Suprapubic skin (tissue), 4 donors: Measurements from ENCODE around the gene CEP112.

Source experiments
- CTCF ChIP-seq, 2 donors: fragments of 200-600 bp in 1 of 2; fragments of 450-650 bp in 1 of 2; sonication (generic) in 1 of 2; IDR thresholded peaks; one replicate each; pipeline ENCODE4 v1.5.1; 2016 to 2019; ENCODE audit warnings: antibody characterized with exemption in 2 of 2, mild to moderate bottlenecking in 1 of 2, moderate library complexity in 1 of 2
- EP300 ChIP-seq: sonication (generic); formaldehyde crosslinking; IDR thresholded peaks from one replicate; pipeline ENCODE4 v1.6.1; 2017; ENCODE audit warnings: antibody characterized with exemption
- POLR2AphosphoS5 ChIP-seq, 3 donors: sonication (generic); formaldehyde crosslinking; IDR thresholded peaks; one replicate each; pipeline ENCODE4 v1.6.1; 2017; ENCODE audit warnings: antibody characterized with exemption in 3 of 3

DNA sequence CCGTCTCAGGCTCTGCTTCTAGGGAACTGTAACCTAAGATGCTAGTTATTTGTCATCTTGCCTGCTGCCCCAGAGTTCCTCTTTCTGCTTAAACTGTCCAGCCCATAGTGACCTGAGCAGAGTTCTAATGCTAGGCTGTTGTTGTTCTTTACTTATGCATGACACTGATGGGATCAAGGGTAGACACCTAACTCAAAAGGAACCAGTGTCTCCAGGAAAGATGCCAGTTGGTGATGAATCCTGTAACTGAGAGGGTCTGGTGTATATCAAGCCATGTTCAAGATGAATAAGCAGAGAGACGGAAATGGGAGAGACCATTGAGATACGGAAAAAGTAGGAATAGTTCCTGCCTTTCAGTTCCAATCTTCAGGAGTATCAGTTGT is 23.6 kb upstream of the CEP112 start:
- no peak for TF ChIP-seq CTCF (IDR thresholded peaks at IDR 0.05)
- no peak for TF ChIP-seq EP300
- no peak for TF ChIP-seq POLR2AphosphoS5 (IDR thresholded peaks at IDR 0.05)
